Measurements from ENCODE around the gene DLG2. TPM values are rescaled to one million over a fixed set of nuclear protein-coding genes. Genes with fewer than 3 reads are reported as not detected.

The DLG2 gene
- total and polyA plus RNA-seq, 2 of the 4 experiments (the other 2 are of a cell fraction): 0.31 to 0.36 TPM

GRCh38 chr11:83865636-83866461 is 1761.3 kb downstream of the DLG2 start:
- Histone ChIP-seq H3K14ac (replicated peaks; ENCODE audit: low read depth, low read length) (no peak overlapping the region), H3K9me1 (ENCODE audit: insufficient read depth, low read length) (no peaks in the 10 kb centered on the region), H3K9ac (ENCODE audit: low read depth, low read length) (no peak overlapping the region), H2BK120ac (ENCODE audit: low read depth, low read length) (no peak overlapping the region), H2BK15ac (ENCODE audit: low read depth, low read length) (no peak overlapping the region), H2AK9ac (replicated peaks; ENCODE audit: low read depth, low read length, poor library complexity) (no peak overlapping the region), H4K91ac (ENCODE audit: insufficient read depth, low read depth, low read length) (no peak overlapping the region), H3K9me3 (ENCODE audit: control insufficient read depth, insufficient read depth, low read length) (no peaks in the 10 kb centered on the region), H3K4ac (ENCODE audit: low read depth, low read length) (no peak overlapping the region), H4K5ac (ENCODE audit: low read depth, low read length) (no peak overlapping the region), H3K36me3 (ENCODE audit: control insufficient read depth, insufficient read depth, low read length) (no peaks in the 10 kb centered on the region), H3K4me2 (ENCODE audit: low read depth, low read length) (no peak overlapping the region), H2AK5ac (ENCODE audit: low read depth, low read length) (no peak overlapping the region), H4K8ac (ENCODE audit: low read depth in 2 of 2, low read length in 2 of 2) (no peak overlapping the region), H3K27me3 (ENCODE audit: control insufficient read depth, insufficient read depth, low read length) (no peaks in the 10 kb centered on the region), H3K27ac (ENCODE audit: insufficient read depth, low read length) (no peak overlapping the region), H3K4me3 (ENCODE audit: insufficient read depth, low read depth, low read length) (no peak overlapping the region), H3K23ac (ENCODE audit: low read depth, low read length) (no peak overlapping the region), H2AFZ (replicated peaks; ENCODE audit: low read length, poor library complexity) (no peak overlapping the region), H2BK5ac (ENCODE audit: low read depth, low read length, poor library complexity, severe bottlenecking) (no peak overlapping the region), H2BK20ac (ENCODE audit: low read depth, low read length) (no peak overlapping the region), H3K79me1 (ENCODE audit: low read depth in 1 of 2, low read length in 2 of 2) (no peaks in the 10 kb centered on the region), H3K4me1 (ENCODE audit: control insufficient read depth, insufficient read depth, low read length) (no peaks in the 10 kb centered on the region), H4K20me1 (ENCODE audit: insufficient read depth, low read length) (no peaks in the 10 kb centered on the region), H3K56ac (ENCODE audit: extremely low read depth, insufficient read depth, low read length) (no peak overlapping the region), H3K18ac (ENCODE audit: low read depth, low read length) (no peak overlapping the region)
- no peak for TF ChIP-seq MXI1 (IDR thresholded peaks at IDR 0.05; ENCODE audit: borderline replicate concordance, low read depth, low read length)
- TF ChIP-seq ELK1 (IDR thresholded peaks at IDR 0.05; ENCODE audit: borderline replicate concordance, low read depth, low read length): no peak
- no peak for TF ChIP-seq MAFK (IDR thresholded peaks at IDR 0.05; ENCODE audit: low read depth, low read length)
- TF ChIP-seq FOS (IDR thresholded peaks at IDR 0.05; ENCODE audit: low read depth, low read length): peak; percentile 28; the same call in 1 of the 2 replicates
- ATAC-seq (ENCODE audit: low read depth) (no peak), DNase-seq (peak; percentile 49)
- intact Hi-C loops (cut with micrococcal nuclease) (no loop called here), dilution Hi-C loops (cut with HindIII; ENCODE audit: low sequenced_read_pairs, unreplicated experiment) (no loop called here), in situ Hi-C loops (cut with MboI; ENCODE audit: low sequenced_read_pairs) (no loop called here)
- no TSS peak for BruUV-seq (replicated peaks)
- ChIA-PET CTCF (no interaction called here), POLR2A (ENCODE audit: unreplicated experiment) (no interaction called here)
- WGBS, 2 experiments (ENCODE audit: extremely low coverage in 2 of 2, insufficient read length in 1 of 2): no CpG with 5 or more reads among the region's 4 CpGs

Data from IMR-90 (cell line).